Activated naive CD4-positive, alpha-beta T cell treated with anti-CD3 and anti-CD28 coated beads for 36 hours (primary cell): Measurements from ENCODE around the gene SLC37A2. TPM values are rescaled to one million over a fixed set of nuclear protein-coding genes. Genes with fewer than 3 reads are reported as not detected.

Experiments used
- CTCF ChIA-PET: fragments of 350-600 bp; sonication (Branson Sonifier 250); formaldehyde crosslinking; loops from one replicate; lab custom pipeline; 2021; ENCODE audit warnings: antibody characterized with exemption; lab: Charles Lee
- DNase-seq: peaks from one replicate; pipeline ENCODE4 v3.0.0-alpha.2; 2020
- H3K27ac Mint-ChIP-seq: one replicate; pipeline ENCODE4 v1.8.0; 2021; ENCODE audit warnings: mild to moderate bottlenecking, mixed read lengths
- H3K27me3 Mint-ChIP-seq: one replicate; pipeline ENCODE4 v1.8.0; 2021; ENCODE audit warnings: low read depth, mixed read lengths
- H3K36me3 Mint-ChIP-seq: one replicate; pipeline ENCODE4 v1.8.0; 2021; ENCODE audit warnings: low read depth, mixed read lengths
- H3K4me1 Mint-ChIP-seq: one replicate; pipeline ENCODE4 v1.8.0; 2021; ENCODE audit warnings: low read depth, mixed read lengths
- H3K4me3 Mint-ChIP-seq: one replicate; pipeline ENCODE4 v1.8.0; 2021; ENCODE audit warnings: mild to moderate bottlenecking, moderate library complexity, mixed read lengths
- H3K9me3 Mint-ChIP-seq: one replicate; pipeline ENCODE4 v1.8.0; 2021; ENCODE audit warnings: mixed read lengths
- intact Hi-C: fragments of 100-400 bp; cut with micrococcal nuclease; formaldehyde crosslinking; loops from one replicate; pipeline ENCODE4 v1.15.1; 2023
- total RNA-seq, 2 experiments: library from RNA; stranded (reverse); gene quantifications; one replicate each; pipeline ENCODE4 v1.2.3, GENCODE V29; 2021

The SLC37A2 gene
- total RNA-seq, 2 experiments from 2014 or later = 0.57 to 0.67 TPM

- CTCF ChIA-PET = interaction anchor here (0.7 to 3.6 kb wide), 9 partner anchors 11 to 286 kb away, joined by 3 to 24 read pairs (median 4); partner anchors contain the start of gene TMEM218
- no peaks in the 10 kb centered on the region for H3K36me3 Mint-ChIP-seq
- peaks cover 16% of the 10 kb centered on the region for H3K27me3 Mint-ChIP-seq
- no peak overlapping the region for H3K4me3 Mint-ChIP-seq
- no peaks in the 10 kb centered on the region for H3K4me1 Mint-ChIP-seq
- peak; percentile 61 for DNase-seq
- intact Hi-C loops = loop anchor here (1.0 kb wide), 1 partner anchor 13 kb away; the partner anchor contains the start of gene TMEM218
- no peaks in the 10 kb centered on the region for H3K9me3 Mint-ChIP-seq
- H3K27ac Mint-ChIP-seq = no peak overlapping the region
These were observed 61.0 kb downstream of the SLC37A2 start for GRCh38 chr11:125123947-125124617.

- H3K4me1 Mint-ChIP-seq = no peaks in the 10 kb centered on the region
- CTCF ChIA-PET = interaction anchor here (0.7 to 3.6 kb wide), 9 partner anchors 12 to 287 kb away, joined by 3 to 24 read pairs (median 4); partner anchors contain the start of gene TMEM218
- no peak for DNase-seq
- H3K9me3 Mint-ChIP-seq = no peaks in the 10 kb centered on the region
- no peak overlapping the region for H3K4me3 Mint-ChIP-seq
- no peaks in the 10 kb centered on the region for H3K36me3 Mint-ChIP-seq
- peaks cover 17% of the 10 kb centered on the region for H3K27me3 Mint-ChIP-seq
- intact Hi-C loops = loop anchor here (1.0 kb wide), 1 partner anchor 13 kb away; the partner anchor contains the start of gene TMEM218
- no peak overlapping the region for H3K27ac Mint-ChIP-seq
These were observed 61.5 kb downstream of the SLC37A2 start for GRCh38 chr11:125124618-125124992.

- no peak overlapping the region for H3K27ac Mint-ChIP-seq
- intact Hi-C loops = no loop called here
- peaks cover 22% of the 10 kb centered on the region for H3K27me3 Mint-ChIP-seq
- H3K4me1 Mint-ChIP-seq = no peaks in the 10 kb centered on the region
- no peak overlapping the region for H3K4me3 Mint-ChIP-seq
- CTCF ChIA-PET = no interaction called here
- H3K9me3 Mint-ChIP-seq = no peaks in the 10 kb centered on the region
- DNase-seq = no peak
- H3K36me3 Mint-ChIP-seq = no peaks in the 10 kb centered on the region
These were observed 65.3 kb downstream of the SLC37A2 start for GRCh38 chr11:125128450-125128849.

- CTCF ChIA-PET = interaction anchor here (0.7 to 1.1 kb wide), 3 partner anchors 11 to 40 kb away, joined by 3 read pairs; no protein-coding TSS in a partner anchor
- Mint-ChIP-seq H3K27ac (no peak overlapping the region), H3K27me3 (peaks cover 26% of the 10 kb centered on the region), H3K9me3 (no peaks in the 10 kb centered on the region), H3K4me1 (no peaks in the 10 kb centered on the region), H3K36me3 (no peaks in the 10 kb centered on the region), H3K4me3 (no peak overlapping the region)
- intact Hi-C loops = no loop called here
- DNase-seq = no peak
These were observed 66.3 kb downstream of the SLC37A2 start for GRCh38 chr11:125129316-125129993.

GRCh38 chr11:125132071-125132470 lies 69.0 kb downstream of the SLC37A2 start:
- Mint-ChIP-seq H3K4me1 (no peaks in the 10 kb centered on the region), H3K27ac (no peak overlapping the region), H3K9me3 (no peaks in the 10 kb centered on the region), H3K4me3 (no peak overlapping the region), H3K27me3 (peaks cover 29% of the 10 kb centered on the region), H3K36me3 (no peaks in the 10 kb centered on the region)
- CTCF ChIA-PET = interaction anchor here (1.0 to 1.7 kb wide), 2 partner anchors 10 to 11 kb away, joined by 3 to 4 read pairs; no protein-coding TSS in a partner anchor
- intact Hi-C loops = no loop called here
- no peak for DNase-seq

GRCh38 chr11:125132596-125132995 lies 69.5 kb downstream of the SLC37A2 start:
- CTCF ChIA-PET = interaction anchor here (1.0 to 1.7 kb wide), 2 partner anchors 9 to 10 kb away, joined by 3 to 4 read pairs; no protein-coding TSS in a partner anchor
- Mint-ChIP-seq H3K4me3 (no peak overlapping the region), H3K36me3 (no peaks in the 10 kb centered on the region), H3K9me3 (no peaks in the 10 kb centered on the region), H3K4me1 (no peaks in the 10 kb centered on the region), H3K27ac (no peak overlapping the region), H3K27me3 (peaks cover 29% of the 10 kb centered on the region)
- intact Hi-C loops = no loop called here
- no peak for DNase-seq

GRCh38 chr11:125136001-125136400 lies 72.9 kb downstream of the SLC37A2 start:
- H3K4me3 Mint-ChIP-seq = no peak overlapping the region
- no peak for DNase-seq
- CTCF ChIA-PET = interaction anchor here (1.3 kb wide), 1 partner anchor 213 kb away, joined by 3 read pairs; no protein-coding TSS in a partner anchor
- H3K27ac Mint-ChIP-seq = no peak overlapping the region
- H3K9me3 Mint-ChIP-seq = no peaks in the 10 kb centered on the region
- intact Hi-C loops = no loop called here
- H3K36me3 Mint-ChIP-seq = no peaks in the 10 kb centered on the region
- peaks cover 23% of the 10 kb centered on the region for H3K27me3 Mint-ChIP-seq
- H3K4me1 Mint-ChIP-seq = no peaks in the 10 kb centered on the region

GRCh38 chr11:125138966-125139365 lies 75.9 kb downstream of the SLC37A2 start:
- CTCF ChIA-PET = no interaction called here
- no peak for DNase-seq
- H3K9me3 Mint-ChIP-seq = no peaks in the 10 kb centered on the region

GRCh38 chr11:125139778-125140177 lies 76.7 kb downstream of the SLC37A2 start:
- H3K27ac Mint-ChIP-seq = no peak overlapping the region
- peaks cover 3% of the 10 kb centered on the region for H3K4me1 Mint-ChIP-seq
- H3K9me3 Mint-ChIP-seq = no peaks in the 10 kb centered on the region
- H3K4me3 Mint-ChIP-seq = no peak overlapping the region
- intact Hi-C loops = loop anchor here (10.0 kb wide), 1 partner anchor 475 kb away; no protein-coding TSS in a partner anchor
- CTCF ChIA-PET = interaction anchor here (1.4 to 5.2 kb wide), 3 partner anchors 15 to 180 kb away, joined by 5 to 31 read pairs (median 24); partner anchors contain the start of gene TMEM218
- peaks cover 17% of the 10 kb centered on the region for H3K27me3 Mint-ChIP-seq
- H3K36me3 Mint-ChIP-seq = no peaks in the 10 kb centered on the region
- DNase-seq = no peak

More at GRCh38 chr11:125138966-125139365, 75.9 kb downstream of the SLC37A2 start:
- Mint-ChIP-seq H3K27ac (no peak overlapping the region), H3K36me3 (no peaks in the 10 kb centered on the region), H3K27me3 (peaks cover 21% of the 10 kb centered on the region), H3K4me1 (peaks cover 3% of the 10 kb centered on the region), H3K4me3 (no peak overlapping the region)
- intact Hi-C loops = no loop called here

Other genes starting within 250 kb of the SLC37A2 start
- gene ROBO3, start 197.9 kb upstream of the SLC37A2 start, total RNA-seq = 10 to 100 TPM; 24.2 to 24.5 TPM
- gene ROBO4, start 165.4 kb upstream of the SLC37A2 start, total RNA-seq = not detected
- gene HEPN1, start 144.1 kb upstream of the SLC37A2 start, total RNA-seq = not detected
- not detected for gene HEPACAM, start 127.3 kb upstream of the SLC37A2 start, total RNA-seq
- gene CCDC15, start 109.1 kb upstream of the SLC37A2 start, total RNA-seq = 1 to 10 TPM; 6.1 to 7.3 TPM
- 10 to 100 TPM; 11.5 to 12.6 TPM for gene TMEM218, start 48.3 kb downstream of the SLC37A2 start, total RNA-seq
- not detected for gene PKNOX2, start 101.4 kb downstream of the SLC37A2 start, total RNA-seq